ENCODE results near the gene GPR84. TPM values are rescaled to one million over a fixed set of nuclear protein-coding genes. Genes with fewer than 3 reads are reported as not detected.

Gene GPR84
- total RNA-seq, 1 experiment from 2014 or later: not detected

GRCh38 chr12:54370171-54370730 lies 6.0 kb upstream of the GPR84 start:
- Histone ChIP-seq H3K4me3 (ENCODE audit: low read depth, low read length) (no peak overlapping the region), H3K36me3 (ENCODE audit: control insufficient read depth, insufficient read depth, low read length) (no peaks in the 10 kb centered on the region), H3K4me1 (peaks cover 6% of the 10 kb centered on the region; the same call in 1 of the 2 replicates), H3K9me3 (no peaks in the 10 kb centered on the region), H3K27me3 (replicated peaks; ENCODE audit: control insufficient read depth, insufficient read depth, low read length) (no peaks in the 10 kb centered on the region)
- peak in 1 of 2 experiments; percentile 55 for TF ChIP-seq CTCF (IDR thresholded peaks at IDR 0.05; ENCODE audit: insufficient read depth in 1 of 2, low read depth in 1 of 2, low read length in 1 of 2, severe bottlenecking in 1 of 2, unreplicated experiment in 1 of 2)
- ChIA-PET CTCF (interaction anchor here (0.6 to 1.8 kb wide), 4 partner anchors 9 to 69 kb away, joined by 3 to 10 read pairs (median 6); no protein-coding TSS in a partner anchor), POLR2A (no interaction called here)
- DNase-seq: no peak
- intact Hi-C loops (cut with micrococcal nuclease; ENCODE audit: unreplicated experiment): no loop called here
- peaks cover 8% of the 10 kb centered on the region for H3K36me3 Mint-ChIP-seq (ENCODE audit: insufficient read depth, unreplicated experiment)
- H3K9me3 Mint-ChIP-seq (ENCODE audit: unreplicated experiment): no peaks in the 10 kb centered on the region
- H3K4me3 Mint-ChIP-seq (ENCODE audit: unreplicated experiment): no peak overlapping the region
- no TSS peak for BruUV-seq (replicated peaks)
- no peak overlapping the region for H3K27ac Mint-ChIP-seq (ENCODE audit: unreplicated experiment)
- H3K4me1 Mint-ChIP-seq (ENCODE audit: low read depth, unreplicated experiment): no peaks in the 10 kb centered on the region
- H3K27me3 Mint-ChIP-seq (ENCODE audit: insufficient read depth, unreplicated experiment): no peaks in the 10 kb centered on the region

GRCh38 chr12:54369597-54370131 lies 5.4 kb upstream of the GPR84 start:
- Mint-ChIP-seq H3K4me1 (ENCODE audit: low read depth, unreplicated experiment) (no peaks in the 10 kb centered on the region), H3K36me3 (ENCODE audit: insufficient read depth, unreplicated experiment) (peaks cover 8% of the 10 kb centered on the region), H3K27ac (ENCODE audit: unreplicated experiment) (no peak overlapping the region), H3K9me3 (ENCODE audit: unreplicated experiment) (no peaks in the 10 kb centered on the region), H3K4me3 (ENCODE audit: unreplicated experiment) (no peak overlapping the region), H3K27me3 (ENCODE audit: insufficient read depth, unreplicated experiment) (no peaks in the 10 kb centered on the region)
- TF ChIP-seq CTCF (IDR thresholded peaks at IDR 0.05; ENCODE audit: insufficient read depth in 1 of 2, low read depth in 1 of 2, low read length in 1 of 2, severe bottlenecking in 1 of 2, unreplicated experiment in 1 of 2): no peak
- Histone ChIP-seq H3K9me3 (no peaks in the 10 kb centered on the region), H3K36me3 (ENCODE audit: control insufficient read depth, insufficient read depth, low read length) (no peaks in the 10 kb centered on the region), H3K27me3 (replicated peaks; ENCODE audit: control insufficient read depth, insufficient read depth, low read length) (no peaks in the 10 kb centered on the region), H3K4me1 (peaks cover 6% of the 10 kb centered on the region; the same call in 1 of the 2 replicates), H3K4me3 (ENCODE audit: low read depth, low read length) (no peak overlapping the region)
- intact Hi-C loops (cut with micrococcal nuclease; ENCODE audit: unreplicated experiment): loop anchor here (2.0 kb wide), 1 partner anchor 33 kb away; no protein-coding TSS in a partner anchor
- ChIA-PET POLR2A (no interaction called here), CTCF (interaction anchor here (0.7 to 1.8 kb wide), 2 partner anchors 10 to 70 kb away, joined by 3 to 10 read pairs; no protein-coding TSS in a partner anchor)
- BruUV-seq (replicated peaks): no TSS peak
- no peak for DNase-seq

- Histone ChIP-seq H3K27me3 (replicated peaks; ENCODE audit: control insufficient read depth, insufficient read depth, low read length) (no peaks in the 10 kb centered on the region), H3K9me3 (no peaks in the 10 kb centered on the region), H3K4me3 (ENCODE audit: low read depth, low read length) (no peak overlapping the region), H3K36me3 (ENCODE audit: control insufficient read depth, insufficient read depth, low read length) (no peaks in the 10 kb centered on the region), H3K4me1 (peaks cover 6% of the 10 kb centered on the region; the same call in 1 of the 2 replicates)
- Mint-ChIP-seq H3K27ac (ENCODE audit: unreplicated experiment) (no peak overlapping the region), H3K9me3 (ENCODE audit: unreplicated experiment) (no peaks in the 10 kb centered on the region), H3K27me3 (ENCODE audit: insufficient read depth, unreplicated experiment) (no peaks in the 10 kb centered on the region), H3K36me3 (ENCODE audit: insufficient read depth, unreplicated experiment) (peaks cover 8% of the 10 kb centered on the region), H3K4me1 (ENCODE audit: low read depth, unreplicated experiment) (no peaks in the 10 kb centered on the region), H3K4me3 (ENCODE audit: unreplicated experiment) (peak overlapping the region; percentile 23)
- TSS peak; percentile 38 for BruUV-seq (replicated peaks)
- ChIA-PET POLR2A (interaction anchor here (0.6 to 1.0 kb wide), 3 partner anchors 44 to 397 kb away, joined by 3 to 11 read pairs (median 3); partner anchors contain the start of gene COPZ1), CTCF (interaction anchor here (0.6 to 2.4 kb wide), 11 partner anchors 9 to 1116 kb away, joined by 3 to 28 read pairs (median 5); partner anchors contain the start of genes COPZ1 and SMUG1)
- intact Hi-C loops (cut with micrococcal nuclease; ENCODE audit: unreplicated experiment): loop anchor here (1.0 to 2.0 kb wide), 2 partner anchors 32 to 149 kb away; no protein-coding TSS in a partner anchor
- DNase-seq: peak; percentile 86 to 87
- TF ChIP-seq CTCF (IDR thresholded peaks at IDR 0.05; ENCODE audit: insufficient read depth in 1 of 2, low read depth in 1 of 2, low read length in 1 of 2, severe bottlenecking in 1 of 2, unreplicated experiment in 1 of 2): peak; percentile 75 to 86
Observed at GRCh38 chr12:54368709-54369596, 4.7 kb upstream of the GPR84 start.
